K562 (cell line): ENCODE results near the gene VSTM2B. TPM values are rescaled to one million over a fixed set of nuclear protein-coding genes. Genes with fewer than 3 reads are reported as not detected.

Source experiments
- ATAC-seq: fragments of 200-7000 bp; cut with Tn5 transposase; 3 replicates; pipeline ENCODE4 v1.9.1; 2020; ENCODE audit warnings: moderate library complexity
- BruUV-seq: library from RNA; stranded (reverse); fragments of 400-500 nt; replicated peaks from 2 replicates; lab custom pipeline; 2021; lab: Mats Ljungman, UMichigan
- CTCF ChIA-PET: fragments of 300-600 bp; formaldehyde crosslinking; extraction: SDS; loops from one replicate; lab custom pipeline; 2021; ENCODE audit warnings: low intra/inter-chr PET ratio; lab: Yijun Ruan, JAX
- POLR2A ChIA-PET: fragments of 300-600, 350-650 bp; sonication (Branson Sonifier 250); formaldehyde crosslinking; extraction: SDS; loops from one replicate; lab custom pipeline; 2021; ENCODE audit warnings: antibody characterized with exemption, inconsistent platforms; lab: Yijun Ruan, JAX
- DNase-seq, 4 experiments: peaks; one replicate each; pipeline versions ENCODE4 v3.0.0 to v3.0.0-alpha.2; 2011 to 2018; ENCODE audit warnings: low spot score in 3 of 4, mixed read lengths in 3 of 4; ENCODE audit errors: extremely low read depth in 1 of 4
- FAIRE-seq: peaks from 2 replicates; lab custom pipeline; 2011; peaks lifted over from hg19 to GRCh38; lab: Jason Lieb, UNC
- H2AFZ ChIP-seq: 2 replicates; pipeline ENCODE4 v1.6.0; 2011; ENCODE audit warnings: low read depth, low read length, control low read depth, inconsistent platforms
- H3K27ac ChIP-seq: fragments of 200-600 bp; 3 replicates; pipeline ENCODE4 v1.8.0; 2011; ENCODE audit warnings: low read depth, mild to moderate bottlenecking, control low read depth, inconsistent platforms, low read length, moderate library complexity, mixed read lengths; ENCODE audit errors: extremely low read depth
- H3K27me3 ChIP-seq, 2 experiments: fragments of 300-600 bp in 1 of 2; 2 replicates in 1 of 2; 3 replicates in 1 of 2; pipeline versions ENCODE4 v1.6.0 to v1.8.0; 2011; ENCODE audit warnings: inconsistent platforms in 2 of 2, low read length in 2 of 2, mild to moderate bottlenecking in 1 of 2, mixed read lengths in 1 of 2, moderate library complexity in 1 of 2; ENCODE audit not compliant: control insufficient read depth in 2 of 2, insufficient read depth in 2 of 2
- H3K36me3 ChIP-seq: fragments of 300-600 bp; 3 replicates; pipeline ENCODE4 v1.8.0; 2011; ENCODE audit warnings: mild to moderate bottlenecking, low read length, inconsistent platforms; ENCODE audit not compliant: control insufficient read depth, insufficient read depth
- H3K4me1 ChIP-seq, 2 experiments: fragments of 200-600 bp in 1 of 2; replicated peaks in 1 of 2; 2 replicates in 1 of 2; 3 replicates in 1 of 2; pipeline versions ENCODE4 v1.5.1 to v1.8.0; 2011; ENCODE audit warnings: inconsistent platforms in 2 of 2, low read length in 2 of 2, mild to moderate bottlenecking in 1 of 2, mixed read lengths in 1 of 2, moderate library complexity in 1 of 2; ENCODE audit not compliant: control insufficient read depth in 2 of 2, insufficient read depth in 2 of 2
- H3K4me2 ChIP-seq: 2 replicates; pipeline ENCODE4 v1.6.1; 2011; ENCODE audit warnings: low read length, control low read depth, inconsistent platforms, mixed read lengths; ENCODE audit not compliant: insufficient read depth
- H3K4me3 ChIP-seq: fragments of 200-600 bp; sonication (generic), shearing (Covaris generic); 2 replicates; pipeline ENCODE4 v1.5.1; 2016; ENCODE audit warnings: control low read depth, inconsistent platforms
- H3K79me2 ChIP-seq: fragments of 200-600 bp; 3 replicates; pipeline ENCODE4 v1.8.0; 2011; ENCODE audit warnings: low read length, inconsistent platforms; ENCODE audit not compliant: control insufficient read depth, insufficient read depth
- H3K9ac ChIP-seq, 2 experiments: 2 replicates each; pipeline versions ENCODE4 v1.6.0 to v1.6.1; 2011; ENCODE audit warnings: low read depth in 2 of 2, low read length in 2 of 2, control low read depth in 1 of 2, inconsistent platforms in 1 of 2, mild to moderate bottlenecking in 1 of 2, mixed read lengths in 1 of 2; ENCODE audit not compliant: insufficient read depth in 1 of 2
- H3K9me1 ChIP-seq: one replicate; pipeline ENCODE4 v1.6.0; 2011; ENCODE audit warnings: inconsistent platforms, mild to moderate bottlenecking, low read length, moderate library complexity; ENCODE audit not compliant: control insufficient read depth, insufficient read depth
- H3K9me3 ChIP-seq: replicated peaks from 2 replicates; pipeline ENCODE4 v1.5.1; 2011; ENCODE audit warnings: low read depth, low read length, inconsistent platforms; ENCODE audit not compliant: control insufficient read depth, insufficient read depth
- H4K20me1 ChIP-seq: replicated peaks from 2 replicates; pipeline ENCODE4 v1.6.1; 2011; ENCODE audit warnings: low read length, inconsistent platforms, mixed read lengths; ENCODE audit not compliant: control insufficient read depth, insufficient read depth
- BRCA1 ChIP-seq, 2 experiments: fragments of 450-650 bp in 1 of 2; sonication (generic) in 1 of 2; formaldehyde crosslinking in 1 of 2; IDR thresholded peaks; 2 replicates each; pipeline versions ENCODE4 v1.5.0 to v1.6.1; 2017 to 2020; ENCODE audit warnings: mild to moderate bottlenecking in 1 of 2, missing genetic modification reagents in 1 of 2
- CHD1 ChIP-seq: fragments of 200-600 bp; sonication (generic); IDR thresholded peaks from one replicate; pipeline ENCODE4 v1.6.1; 2012; ENCODE audit warnings: mild to moderate bottlenecking, moderate library complexity, low read length, inconsistent platforms
- DDX20 ChIP-seq: fragments of 450-650 bp; IDR thresholded peaks from 2 replicates; pipeline ENCODE4 v1.6.1; 2016; ENCODE audit warnings: missing genetic modification characterization, low read depth, mild to moderate bottlenecking, missing compliant biosample characterization, moderate library complexity
- DNMT1 ChIP-seq: fragments of 450-650 bp; IDR thresholded peaks from 2 replicates; pipeline ENCODE4 v1.6.1; 2016; ENCODE audit warnings: antibody characterized with exemption, mild to moderate bottlenecking
- FOXA3 ChIP-seq, 2 experiments: fragments of 450-650 bp in 1 of 2; sonication (generic) in 1 of 2; formaldehyde crosslinking; IDR thresholded peaks in 1 of 2; conservative IDR thresholded peaks in 1 of 2; 2 replicates each; pipeline versions ENCODE4 v1.4.0 to v1.8.0; 2020 to 2022; ENCODE audit warnings: mild to moderate bottlenecking in 2 of 2, missing genetic modification reagents in 1 of 2
- HIVEP1 ChIP-seq: fragments of 250-450 bp; sonication (Bioruptor Pico); IDR thresholded peaks from 2 replicates; pipeline ENCODE4 v1.4.0; 2020; ENCODE audit warnings: mild to moderate bottlenecking
- MIER1 ChIP-seq: fragments of 450-650 bp; IDR thresholded peaks from 2 replicates; pipeline ENCODE4 v1.6.1; 2016; ENCODE audit warnings: antibody characterized with exemption, mild to moderate bottlenecking, low read depth
- MYNN ChIP-seq, 2 experiments: sonication (generic); formaldehyde crosslinking in 1 of 2; IDR thresholded peaks; 2 replicates each; pipeline versions ENCODE4 v1.5.0 to v1.6.1; 2016 to 2020; ENCODE audit warnings: antibody characterized with exemption in 1 of 2, missing genetic modification reagents in 1 of 2
- NFATC3 ChIP-seq: fragments of 450-650 bp; IDR thresholded peaks from 2 replicates; pipeline ENCODE4 v1.6.1; 2017; ENCODE audit warnings: mild to moderate bottlenecking
- TCFL5 ChIP-seq: fragments of 250-450 bp; sonication (Bioruptor Pico); conservative IDR thresholded peaks from 2 replicates; pipeline ENCODE4 v1.6.1; 2021; ENCODE audit warnings: mild to moderate bottlenecking, moderate library complexity, matching md5 sums
- THRA ChIP-seq: fragments of 450-650 bp; IDR thresholded peaks from 2 replicates; pipeline ENCODE4 v1.6.1; 2017; ENCODE audit warnings: mild to moderate bottlenecking, moderate library complexity
- ZBTB17 ChIP-seq: fragments of 450-650 bp; formaldehyde crosslinking; IDR thresholded peaks from 2 replicates; pipeline ENCODE4 v1.4.0; 2020; ENCODE audit warnings: mild to moderate bottlenecking
- ZNF143 ChIP-seq: sonication (generic); formaldehyde crosslinking; IDR thresholded peaks from 2 replicates; pipeline ENCODE4 v1.9.0; 2022; ENCODE audit warnings: mild to moderate bottlenecking, missing genetic modification reagents
- ZNF277 ChIP-seq: fragments of 250-450 bp; sonication (Bioruptor Pico); IDR thresholded peaks from 2 replicates; pipeline ENCODE4 v1.8.0; 2022; ENCODE audit warnings: inconsistent platforms, mild to moderate bottlenecking, moderate library complexity, borderline replicate concordance
- ZNF57 ChIP-seq: fragments of 450-650 bp; formaldehyde crosslinking; IDR thresholded peaks from 2 replicates; pipeline ENCODE4 v1.4.0; 2020; ENCODE audit warnings: mild to moderate bottlenecking, moderate library complexity
- ZNF592 ChIP-seq: fragments of 450-650 bp; IDR thresholded peaks from 2 replicates; pipeline ENCODE4 v1.6.1; 2017; ENCODE audit warnings: antibody characterized with exemption, mild to moderate bottlenecking
- WGBS: fragments of 100-300 bp; shearing (Covaris generic); methylation state at CpG from one replicate; pipeline ENCODE4 v1.1.6; 2016; ENCODE audit warnings: low coverage, mixed read lengths; ENCODE audit not compliant: insufficient coverage; ENCODE audit errors: missing lambda C conversion rate; 5-methylcytosine and 5-hydroxymethylcytosine counted together
- in situ Hi-C: fragments of 300-500 bp; cut with MboI; formaldehyde crosslinking; loops from 4 replicates; pipeline ENCODE4 v1.15.0; 2018; ENCODE audit warnings: inconsistent platforms, mixed read lengths
- intact Hi-C: fragments of 100-400 bp; cut with micrococcal nuclease; formaldehyde crosslinking; loops from 2 replicates; pipeline ENCODE4 v1.14.2; 2022
- polyA plus RNA-seq, 8 experiments: library from polyadenylated mRNA; depleted of rRNA in 4 of 8; stranded (reverse) in 5 of 8; unstranded in 3 of 8; fragments of >200 nt; fragmentation: Nextera tagmentation in 2 of 8; fragmentation: Illumina TruSeq in 1 of 8; extraction: Ambion mirVana in 2 of 8; extraction: Trizol in 1 of 8; gene quantifications; 2 replicates each; pipeline versions ENCODE4 v1.2.1 to v1.2.3, GENCODE V29; 2011 to 2014; ENCODE audit warnings: inconsistent platforms in 1 of 8, missing spikeins in 1 of 8
- total RNA-seq, 7 experiments: library from RNA; depleted of rRNA in 6 of 7; stranded (reverse); fragments of >200 nt in 6 of 7; fragmentation: Illumina TruSeq in 2 of 7; extraction: Trizol in 2 of 7; gene quantifications; 2 replicates each; pipeline versions ENCODE4 v1.2.1 to v1.2.3, GENCODE V29; 2011 to 2021; ENCODE audit warnings: low replicate concordance in 1 of 7

The VSTM2B gene
- total and polyA plus RNA-seq, 9 of the 15 experiments (the other 6 are each of a cell fraction or from before 2014, with no cell fraction given): not detected

- ATAC-seq (no peak), DNase-seq (no peak), FAIRE-seq (no peak)
- no peaks in the 10 kb centered on the region; a peak in 1 of 5 replicates for H3K4me1 ChIP-seq
- H3K4me2 ChIP-seq: no peak overlapping the region
- ChIA-PET CTCF (no interaction called here), POLR2A (interaction anchor here (0.6 kb wide), 1 partner anchor 194 kb away, joined by 3 read pairs; no protein-coding TSS in a partner anchor)
- no peaks in the 10 kb centered on the region for H4K20me1 ChIP-seq
- in situ Hi-C loops: no loop called here
- H3K9ac ChIP-seq: no peak overlapping the region
- H2AFZ ChIP-seq: no peak overlapping the region
- no TSS peak for BruUV-seq
- no peaks in the 10 kb centered on the region for H3K9me1 ChIP-seq
- TF ChIP-seq DNMT1: no peak
- TF ChIP-seq HIVEP1 (CRISPR knock-in tag): no peak
- no peak for TF ChIP-seq THRA
- TF ChIP-seq FOXA3 (CRISPR knock-in tag; conservative IDR thresholded peaks at IDR 0.05 in 1 of 2, IDR thresholded peaks at IDR 0.05 in 1 of 2): no peak
- TF ChIP-seq CHD1: no peak
- no peak for TF ChIP-seq BRCA1 (IDR thresholded peaks at IDR 0.05)
- no peak for TF ChIP-seq BRCA1 (CRISPR knock-in tag; IDR thresholded peaks at IDR 0.05)
- no peak for TF ChIP-seq MYNN (IDR thresholded peaks at IDR 0.05)
- no peak for TF ChIP-seq MYNN (CRISPR knock-in tag; IDR thresholded peaks at IDR 0.05)
- no peak for TF ChIP-seq ZNF592
- TF ChIP-seq MIER1: no peak
- TF ChIP-seq ZBTB17 (CRISPR knock-in tag): no peak
- no peak for TF ChIP-seq ZNF277
- TF ChIP-seq NFATC3: no peak
- no peak for TF ChIP-seq DDX20 (tag)
- no peak for TF ChIP-seq TCFL5 (CRISPR knock-in tag)
- no peak for TF ChIP-seq ZNF57 (CRISPR knock-in tag)
- no peak for TF ChIP-seq ZNF143 (CRISPR knock-in tag)
- H3K9me3 ChIP-seq: no peaks in the 10 kb centered on the region
- no peaks in the 10 kb centered on the region for H3K79me2 ChIP-seq
- no peak overlapping the region for H3K4me3 ChIP-seq
- H3K27ac ChIP-seq: no peak overlapping the region
- whole genome bisulfite sequencing: 0% methylated on average over 2 of the region's 2 CpGs
- H3K27me3 ChIP-seq: peaks cover 10 to 38% of the 10 kb centered on the region in 2 experiments; a peak in 4 of 5 replicates
- H3K36me3 ChIP-seq: no peaks in the 10 kb centered on the region
- intact Hi-C loops: no loop called here
Measured at GRCh38 chr19:29567366-29567915, 41.6 kb downstream of the VSTM2B start.
